AG09319 (cell line): ENCODE results near the gene NFATC2.

Source experiments
- DNase-seq: peaks from one replicate; pipeline ENCODE4 v3.0.0-alpha.2; 2010; ENCODE audit warnings: low read depth; ENCODE audit errors: extremely low read depth
- CTCF ChIP-seq: IDR thresholded peaks from 2 replicates; pipeline ENCODE4 v1.5.1; 2011; ENCODE audit warnings: low read depth, mild to moderate bottlenecking, inconsistent platforms, low read length, moderate library complexity

The NFATC2 gene

GRCh38 chr20:51392614-51393186, 149.8 kb downstream of the NFATC2 start:
- DNase-seq: no peak
- TF ChIP-seq CTCF: no peak

DNA sequence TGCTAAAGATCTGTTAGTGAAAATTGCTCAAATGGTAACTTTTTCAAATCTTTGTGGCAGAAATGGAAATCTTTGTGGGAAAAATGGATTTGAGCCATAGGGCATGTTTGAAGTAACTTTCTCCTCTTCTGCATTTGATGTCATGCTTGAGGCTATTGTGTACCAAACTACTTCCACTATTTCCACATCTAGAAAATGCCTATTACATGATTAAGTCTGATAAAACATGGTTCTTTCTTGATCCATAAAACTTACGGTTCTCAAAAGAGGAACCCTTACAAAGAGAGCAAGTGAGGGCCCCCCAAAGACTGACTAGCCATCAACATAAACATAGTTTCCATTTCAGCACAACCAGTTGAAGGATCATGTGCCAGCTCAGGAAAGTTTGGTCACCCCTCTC, 150.6 kb downstream of the NFATC2 start:
- no peak for TF ChIP-seq CTCF
- no peak for DNase-seq

DNA sequence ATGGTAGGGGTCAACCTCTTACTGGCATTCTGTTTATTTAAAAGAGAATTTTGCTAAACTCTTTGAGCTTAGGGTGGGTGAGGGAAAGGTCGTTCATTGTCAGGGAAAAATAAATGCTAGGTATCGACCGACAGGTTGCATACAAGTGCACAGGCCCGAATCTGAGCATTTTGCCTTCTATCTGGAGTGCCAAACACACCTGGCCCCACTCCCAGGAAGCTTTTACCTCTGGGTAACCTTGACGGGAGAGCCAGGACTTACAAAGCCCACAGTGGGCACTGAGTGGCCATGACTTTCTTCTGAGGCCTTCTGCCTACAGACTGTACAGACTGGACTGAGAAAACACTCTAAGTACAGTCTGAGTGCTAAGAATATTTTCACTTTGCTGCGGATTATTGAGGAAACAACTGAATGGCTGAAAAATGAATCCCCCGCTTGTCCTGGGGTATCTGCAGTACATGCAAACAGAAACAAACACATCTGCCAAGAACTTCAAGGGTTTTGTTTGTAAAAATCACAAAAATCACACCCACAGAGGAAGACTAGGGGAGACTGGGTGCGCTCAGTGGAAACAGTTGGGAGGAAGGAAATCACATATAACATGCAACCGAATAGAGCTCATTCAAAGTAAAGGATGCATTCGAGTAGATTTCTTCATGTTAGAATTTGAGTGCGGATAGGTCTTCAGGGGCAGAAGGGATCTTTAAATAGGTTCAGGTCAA, 152.8 kb downstream of the NFATC2 start:
- DNase-seq: no peak

DNA sequence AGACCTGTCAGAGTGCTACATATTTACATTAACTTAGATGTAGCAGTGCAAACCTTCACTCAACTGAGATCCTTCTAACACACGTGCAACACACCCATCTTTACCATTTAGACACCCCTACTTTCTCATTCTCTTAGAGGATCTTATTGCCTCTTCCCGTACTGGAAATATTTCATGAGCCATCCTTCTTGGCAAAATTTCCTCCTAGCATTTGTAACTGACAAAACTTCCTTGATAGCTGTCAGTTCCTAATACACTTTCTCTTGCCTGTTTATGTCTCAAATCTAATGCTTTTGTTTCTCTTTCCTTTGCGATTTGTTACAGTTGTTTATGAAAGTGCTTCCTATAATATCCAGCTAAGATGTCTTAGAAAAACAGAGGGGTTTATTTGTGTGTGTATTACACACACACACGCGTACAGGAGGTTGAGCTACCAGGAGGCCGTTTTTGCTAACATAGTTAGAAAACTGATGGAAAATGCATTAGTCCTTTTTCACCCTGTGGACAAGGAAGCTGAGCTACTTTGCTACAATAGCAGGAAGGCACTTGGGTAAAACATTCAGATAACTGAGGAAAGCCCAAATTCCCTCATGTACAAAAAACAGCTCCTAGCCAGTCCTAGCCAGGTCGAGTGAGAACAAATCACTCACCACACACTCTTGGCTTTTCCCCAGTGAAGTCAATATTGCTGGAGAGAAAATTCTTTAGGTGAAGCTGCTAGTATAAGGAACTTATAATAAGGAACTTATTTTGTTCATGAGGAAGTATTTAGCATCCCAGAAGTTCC, 153.6 kb downstream of the NFATC2 start:
- no peak for DNase-seq
- TF ChIP-seq CTCF: no peak

More for the DNA sequence above, 152.8 kb downstream of the NFATC2 start:
- TF ChIP-seq CTCF: no peak

DNA sequence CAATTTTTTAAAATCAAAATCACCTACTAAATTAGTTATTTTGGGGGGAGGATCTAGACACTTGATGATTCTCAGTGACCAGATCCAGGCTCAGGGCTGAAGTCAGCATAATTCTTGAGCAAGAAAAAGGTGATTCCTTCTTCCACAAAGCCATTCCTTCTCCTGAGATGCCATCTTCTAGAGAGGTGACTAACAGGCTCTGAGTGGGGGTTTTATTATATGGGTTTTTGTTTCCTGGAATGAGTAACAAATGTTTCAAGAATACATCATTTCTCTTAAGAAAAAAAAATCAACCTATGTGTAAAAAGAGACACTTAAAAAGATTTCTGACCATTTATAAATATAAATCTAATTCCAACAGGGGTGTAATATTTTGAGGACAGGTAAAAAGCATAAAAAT, 154.3 kb downstream of the NFATC2 start:
- no peak for DNase-seq
- no peak for TF ChIP-seq CTCF

- no peak for TF ChIP-seq CTCF
Observed at GRCh38 chr20:51387125-51387875, 155.2 kb downstream of the NFATC2 start.

More at GRCh38 chr20:51387125-51387875, 155.2 kb downstream of the NFATC2 start:
- no peak for DNase-seq
